ENCODE data around the gene CTDSP1.
A peak's percentile ranks its signal among the peaks of the same experiment; 100 is the strongest.

The CTDSP1 gene

GRCh38 chr2:218406949-218407618 lies 7.4 kb downstream of the CTDSP1 start:
- Histone ChIP-seq H3K27ac (ENCODE audit: low read depth, low read length) (peak overlapping the region; percentile 50), H3K79me2 (ENCODE audit: control insufficient read depth, insufficient read depth, low read length, unreplicated experiment) (peaks cover 10% of the 10 kb centered on the region), H2AFZ (ENCODE audit: low read length, unreplicated experiment) (peak overlapping the region; percentile 59), H3K4me3 (ENCODE audit: low read depth, low read length) (peak overlapping the region; percentile 68), H3K4me1 (ENCODE audit: control insufficient read depth, insufficient read depth, low read length, unreplicated experiment) (peaks cover 27% of the 10 kb centered on the region), H3K36me3 (ENCODE audit: insufficient read depth, low read length) (peaks cover 7% of the 10 kb centered on the region; the same call in 1 of the 2 replicates), H3K27me3 (ENCODE audit: insufficient read depth, low read length) (no peaks in the 10 kb centered on the region)

- no peak overlapping the region for H3K27ac ChIP-seq (ENCODE audit: low read depth, low read length)
- H2AFZ ChIP-seq (ENCODE audit: low read length, unreplicated experiment) = no peak overlapping the region
- H3K36me3 ChIP-seq (ENCODE audit: insufficient read depth, low read length) = peaks cover 7% of the 10 kb centered on the region; the same call in 1 of the 2 replicates
- no peaks in the 10 kb centered on the region for H3K27me3 ChIP-seq (ENCODE audit: insufficient read depth, low read length)
- peaks cover 4% of the 10 kb centered on the region for H3K79me2 ChIP-seq (ENCODE audit: control insufficient read depth, insufficient read depth, low read length, unreplicated experiment)
- no peak overlapping the region for H3K4me3 ChIP-seq (ENCODE audit: low read depth, low read length)
- peaks cover 27% of the 10 kb centered on the region for H3K4me1 ChIP-seq (ENCODE audit: control insufficient read depth, insufficient read depth, low read length, unreplicated experiment)
Measured at GRCh38 chr2:218407717-218408116, 8.0 kb downstream of the CTDSP1 start.

DNA sequence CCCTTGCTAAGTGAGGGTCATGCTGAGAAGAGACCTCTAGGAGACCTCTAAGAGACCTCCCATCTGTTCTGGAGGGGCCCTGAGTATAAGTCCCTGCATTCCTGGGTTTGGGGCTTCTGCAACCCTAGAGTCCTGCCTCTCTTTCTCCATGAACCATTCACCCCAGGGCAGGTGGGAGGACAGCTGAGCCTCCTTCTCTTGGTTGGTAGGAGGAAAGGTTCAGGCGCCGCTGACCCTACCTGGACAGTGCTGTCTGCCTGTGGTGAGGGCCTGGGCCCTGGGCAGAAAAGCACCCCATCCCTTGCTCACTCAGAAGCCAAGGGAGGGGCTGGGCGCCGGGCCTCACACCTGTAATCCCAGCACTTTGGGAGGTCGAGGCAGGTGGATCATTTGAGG lies 18.7 kb downstream of the CTDSP1 start:
- H3K27me3 ChIP-seq (ENCODE audit: insufficient read depth, low read length) = no peaks in the 10 kb centered on the region
- no peak overlapping the region for H2AFZ ChIP-seq (ENCODE audit: low read length, unreplicated experiment)
- no peaks in the 10 kb centered on the region for H3K36me3 ChIP-seq (ENCODE audit: insufficient read depth, low read length)
- H3K4me1 ChIP-seq (ENCODE audit: control insufficient read depth, insufficient read depth, low read length, unreplicated experiment) = no peaks in the 10 kb centered on the region
- H3K27ac ChIP-seq (ENCODE audit: low read depth, low read length) = no peak overlapping the region
- no peaks in the 10 kb centered on the region for H3K79me2 ChIP-seq (ENCODE audit: control insufficient read depth, insufficient read depth, low read length, unreplicated experiment)
- no peak overlapping the region for H3K4me3 ChIP-seq (ENCODE audit: low read depth, low read length)

GRCh38 chr2:218418717-218419458 lies 19.2 kb downstream of the CTDSP1 start, which contains the start of gene VIL1:
Gene VIL1, plus strand, starts transcription at chr2:218419123. Its CDS starts 4,656 bp downstream, at chr2:218423779.
- Histone ChIP-seq H2AFZ (ENCODE audit: low read length, unreplicated experiment) (no peak within 1 kb of the TSS), H3K4me1 (ENCODE audit: control insufficient read depth, insufficient read depth, low read length, unreplicated experiment) (no peaks in the 10 kb centered on the region), H3K27ac (ENCODE audit: low read depth, low read length) (no peak within 1 kb of the TSS), H3K4me3 (ENCODE audit: low read depth, low read length) (no peak within 1 kb of the TSS), H3K79me2 (ENCODE audit: control insufficient read depth, insufficient read depth, low read length, unreplicated experiment) (no peaks in the 10 kb centered on the region), H3K36me3 (ENCODE audit: insufficient read depth, low read length) (no peaks in the 10 kb centered on the region), H3K27me3 (ENCODE audit: insufficient read depth, low read length) (no peaks in the 10 kb centered on the region)

DNA sequence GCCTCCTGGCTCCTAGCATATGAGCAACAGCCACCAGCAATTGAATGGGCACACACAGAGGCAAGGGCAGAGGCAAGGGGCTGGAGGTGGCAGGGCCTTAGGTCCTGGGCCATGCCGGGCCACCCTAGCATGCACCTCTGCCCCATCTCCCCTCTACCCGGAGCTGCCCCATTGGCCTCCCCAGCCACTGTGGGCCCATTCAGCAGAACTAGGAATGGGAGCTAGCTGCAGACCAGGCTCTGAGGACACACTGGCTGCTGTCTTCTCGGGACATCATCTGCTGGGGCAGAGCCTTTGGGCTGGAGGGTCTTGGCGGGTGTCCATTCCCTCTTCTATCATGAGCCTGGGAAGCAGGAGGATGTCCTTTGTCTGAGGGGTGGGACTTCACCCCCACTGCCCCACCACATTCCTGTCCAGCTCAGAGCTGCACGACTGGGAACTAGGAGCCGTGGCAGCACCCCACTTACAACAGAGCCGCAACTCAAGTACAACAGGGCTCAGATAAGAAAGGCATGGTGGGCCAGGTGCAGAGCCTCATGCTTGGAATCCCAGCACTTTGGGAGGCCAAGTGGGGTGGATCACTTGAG lies 20.1 kb downstream of the CTDSP1 start:
- Histone ChIP-seq H3K27me3 (ENCODE audit: insufficient read depth, low read length) (no peaks in the 10 kb centered on the region), H3K4me3 (ENCODE audit: low read depth, low read length) (no peak overlapping the region), H3K79me2 (ENCODE audit: control insufficient read depth, insufficient read depth, low read length, unreplicated experiment) (no peaks in the 10 kb centered on the region), H3K36me3 (ENCODE audit: insufficient read depth, low read length) (no peaks in the 10 kb centered on the region), H2AFZ (ENCODE audit: low read length, unreplicated experiment) (no peak overlapping the region), H3K4me1 (ENCODE audit: control insufficient read depth, insufficient read depth, low read length, unreplicated experiment) (no peaks in the 10 kb centered on the region), H3K27ac (ENCODE audit: low read depth, low read length) (no peak overlapping the region)

- H3K27me3 ChIP-seq (ENCODE audit: insufficient read depth, low read length) = no peaks in the 10 kb centered on the region
- no peak overlapping the region for H3K27ac ChIP-seq (ENCODE audit: low read depth, low read length)
- H3K4me3 ChIP-seq (ENCODE audit: low read depth, low read length) = no peak overlapping the region
- H3K79me2 ChIP-seq (ENCODE audit: control insufficient read depth, insufficient read depth, low read length, unreplicated experiment) = no peaks in the 10 kb centered on the region
- no peak overlapping the region for H2AFZ ChIP-seq (ENCODE audit: low read length, unreplicated experiment)
- no peaks in the 10 kb centered on the region for H3K4me1 ChIP-seq (ENCODE audit: control insufficient read depth, insufficient read depth, low read length, unreplicated experiment)
- no peaks in the 10 kb centered on the region for H3K36me3 ChIP-seq (ENCODE audit: insufficient read depth, low read length)
Measured at GRCh38 chr2:218421027-218421426, 21.4 kb downstream of the CTDSP1 start.

DNA sequence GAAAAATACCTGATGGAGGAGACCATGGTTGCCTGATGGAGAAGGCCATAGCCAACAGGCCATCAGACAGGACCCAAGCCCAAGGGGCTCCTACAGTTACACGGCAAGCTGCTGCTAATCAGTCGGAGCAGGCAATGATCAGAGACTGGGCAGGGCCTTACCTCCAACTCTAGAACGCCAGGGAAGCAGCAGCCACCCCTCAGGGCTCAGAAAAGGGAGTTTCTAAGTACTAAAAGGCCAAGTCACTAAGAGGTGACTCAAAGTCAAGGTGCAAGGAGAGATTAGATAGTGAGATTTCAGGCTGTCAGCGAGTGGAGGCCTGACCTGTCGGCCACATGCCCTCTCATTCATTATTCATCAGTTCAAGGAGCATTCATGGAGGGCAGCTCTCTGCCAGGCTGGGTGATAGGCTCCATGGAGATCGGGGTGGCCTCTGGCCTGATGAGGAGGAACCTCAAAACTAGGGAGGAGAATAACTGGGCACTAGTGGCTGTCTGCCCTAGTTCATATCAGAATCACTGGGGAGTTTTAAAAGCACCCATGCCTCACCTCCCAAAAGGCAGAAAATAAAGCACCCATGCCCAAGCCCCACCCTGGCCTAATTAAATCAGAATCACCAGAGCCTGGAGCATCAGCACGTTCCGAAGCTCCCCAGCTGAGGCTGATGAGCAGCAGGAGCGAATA lies 22.9 kb downstream of the CTDSP1 start:
- H3K79me2 ChIP-seq (ENCODE audit: control insufficient read depth, insufficient read depth, low read length, unreplicated experiment) = no peaks in the 10 kb centered on the region
- H3K27ac ChIP-seq (ENCODE audit: low read depth, low read length) = no peak overlapping the region
- H3K27me3 ChIP-seq (ENCODE audit: insufficient read depth, low read length) = no peaks in the 10 kb centered on the region
- no peaks in the 10 kb centered on the region for H3K36me3 ChIP-seq (ENCODE audit: insufficient read depth, low read length)
- no peaks in the 10 kb centered on the region for H3K4me1 ChIP-seq (ENCODE audit: control insufficient read depth, insufficient read depth, low read length, unreplicated experiment)
- no peak overlapping the region for H2AFZ ChIP-seq (ENCODE audit: low read length, unreplicated experiment)
- H3K4me3 ChIP-seq (ENCODE audit: low read depth, low read length) = no peak overlapping the region

- Histone ChIP-seq H3K36me3 (ENCODE audit: insufficient read depth, low read length) (no peaks in the 10 kb centered on the region), H2AFZ (ENCODE audit: low read length, unreplicated experiment) (no peak overlapping the region), H3K4me1 (ENCODE audit: control insufficient read depth, insufficient read depth, low read length, unreplicated experiment) (no peaks in the 10 kb centered on the region), H3K27ac (ENCODE audit: low read depth, low read length) (no peak overlapping the region), H3K4me3 (ENCODE audit: low read depth, low read length) (no peak overlapping the region), H3K27me3 (ENCODE audit: insufficient read depth, low read length) (no peaks in the 10 kb centered on the region), H3K79me2 (ENCODE audit: control insufficient read depth, insufficient read depth, low read length, unreplicated experiment) (no peaks in the 10 kb centered on the region)
Measured at GRCh38 chr2:218423584-218423983, 23.9 kb downstream of the CTDSP1 start.

- H3K79me2 ChIP-seq (ENCODE audit: control insufficient read depth, insufficient read depth, low read length, unreplicated experiment) = no peaks in the 10 kb centered on the region
- H3K4me1 ChIP-seq (ENCODE audit: control insufficient read depth, insufficient read depth, low read length, unreplicated experiment) = no peaks in the 10 kb centered on the region
- no peak overlapping the region for H3K4me3 ChIP-seq (ENCODE audit: low read depth, low read length)
- H2AFZ ChIP-seq (ENCODE audit: low read length, unreplicated experiment) = no peak overlapping the region
- H3K36me3 ChIP-seq (ENCODE audit: insufficient read depth, low read length) = no peaks in the 10 kb centered on the region
- H3K27ac ChIP-seq (ENCODE audit: low read depth, low read length) = no peak overlapping the region
- no peaks in the 10 kb centered on the region for H3K27me3 ChIP-seq (ENCODE audit: insufficient read depth, low read length)
Measured at GRCh38 chr2:218425531-218425930, 25.9 kb downstream of the CTDSP1 start.

GRCh38 chr2:218427741-218428140 lies 28.1 kb downstream of the CTDSP1 start:
- H3K79me2 ChIP-seq (ENCODE audit: control insufficient read depth, insufficient read depth, low read length, unreplicated experiment) = no peaks in the 10 kb centered on the region
- H3K4me1 ChIP-seq (ENCODE audit: control insufficient read depth, insufficient read depth, low read length, unreplicated experiment) = no peaks in the 10 kb centered on the region
- H3K27ac ChIP-seq (ENCODE audit: low read depth, low read length) = no peak overlapping the region
- H2AFZ ChIP-seq (ENCODE audit: low read length, unreplicated experiment) = no peak overlapping the region
- H3K27me3 ChIP-seq (ENCODE audit: insufficient read depth, low read length) = 0 out of 2 replicates have a peak, but pooled peaks cover 8% of the 10 kb centered on the region
- H3K36me3 ChIP-seq (ENCODE audit: insufficient read depth, low read length) = no peaks in the 10 kb centered on the region
- H3K4me3 ChIP-seq (ENCODE audit: low read depth, low read length) = no peak overlapping the region

Measured in ACC112 (cell line).